Myocyte (in vitro differentiated cells): ENCODE data around the gene KIF1B. TPM values are rescaled to one million over a fixed set of nuclear protein-coding genes. Genes with fewer than 3 reads are reported as not detected.
"Not testable (repeated sequence)": the region's sequence is repeated elsewhere in the genome, so short reads cannot be mapped to it uniquely, and the experiment has no call there.

Experiments used
- DNase-seq: peaks from one replicate; pipeline ENCODE4 v3.0.0-alpha.2; 2012; ENCODE audit warnings: low read depth
- total RNA-seq: library from RNA; depleted of rRNA; stranded (reverse); fragments of >200 nt; gene quantifications from 2 replicates; pipeline ENCODE4 v1.2.3, GENCODE V29; 2014

KIF1B gene
- total RNA-seq, 1 donor from 2014 or later: 155 TPM

- peak; percentile 66 for DNase-seq
Observed at GRCh38 chr1:10193288-10193687, 17.1 kb upstream of the KIF1B start.

GRCh38 chr1:10195570-10195969, 14.8 kb upstream of the KIF1B start:
- no peak for DNase-seq

- DNase-seq: no peak
Observed at GRCh38 chr1:10196976-10197375, 13.4 kb upstream of the KIF1B start.

- no peak for DNase-seq
Observed at GRCh38 chr1:10200620-10201019, 9.8 kb upstream of the KIF1B start.

GRCh38 chr1:10204003-10204642, 6.2 kb upstream of the KIF1B start:
- DNase-seq: peak; percentile 37

- DNase-seq: not testable (repeated sequence)
Observed at GRCh38 chr1:10205206-10205605, 5.2 kb upstream of the KIF1B start.

GRCh38 chr1:10207810-10208209, 2.6 kb upstream of the KIF1B start:
- DNase-seq: no peak

GRCh38 chr1:10208537-10208936, 1.8 kb upstream of the KIF1B start:
- no peak for DNase-seq

GRCh38 chr1:10209590-10209904, 823 bp upstream of the KIF1B start:
- DNase-seq: no peak

GRCh38 chr1:10210841-10211804, 753 bp downstream of the KIF1B start:
- peak; percentile 98 for DNase-seq

GRCh38 chr1:10211805-10212410, 1.5 kb downstream of the KIF1B start:
- DNase-seq: peak; percentile 94

- DNase-seq: peak; percentile 47
Observed at GRCh38 chr1:10212476-10212875, 2.1 kb downstream of the KIF1B start.

- no peak for DNase-seq
Observed at GRCh38 chr1:10213186-10213705, 2.9 kb downstream of the KIF1B start.

GRCh38 chr1:10216090-10216749, 5.8 kb downstream of the KIF1B start:
- DNase-seq: no peak

GRCh38 chr1:10217748-10218441, 7.5 kb downstream of the KIF1B start:
- DNase-seq: peak; percentile 44

- DNase-seq: no peak
Observed at GRCh38 chr1:10220200-10220599, 9.8 kb downstream of the KIF1B start.

- DNase-seq: not testable (repeated sequence)
Observed at GRCh38 chr1:10220657-10221056, 10.3 kb downstream of the KIF1B start.

GRCh38 chr1:10225573-10225972, 15.2 kb downstream of the KIF1B start:
- DNase-seq: peak; percentile 30

- no peak for DNase-seq
Observed at GRCh38 chr1:10228528-10228927, 18.2 kb downstream of the KIF1B start.

GRCh38 chr1:10229903-10230302, 19.5 kb downstream of the KIF1B start:
- no peak for DNase-seq

- no peak for DNase-seq
Observed at GRCh38 chr1:10232163-10232562, 21.8 kb downstream of the KIF1B start.
